Activated CD4-positive, alpha-beta T cell treated with anti-CD3 and anti-CD28 coated beads, Interleukin-2, Interleukin-4, amounts not matched to agents 100 ng/mL and 50 ng/mL, durations not matched to agents 16 hours and 8 hours (primary cell): ENCODE measurements around the gene NEU4.
A peak's percentile ranks its signal among the peaks of the same experiment; 100 is the strongest.
"Not testable (repeated sequence)": the region's sequence is repeated elsewhere in the genome, so short reads cannot be mapped to it uniquely, and the experiment has no call there.

ENCODE experiments used
- DNase-seq: peaks from one replicate; pipeline ENCODE4 v3.0.0-alpha.2; 2020; ENCODE audit warnings: low spot score

Gene NEU4

DNA sequence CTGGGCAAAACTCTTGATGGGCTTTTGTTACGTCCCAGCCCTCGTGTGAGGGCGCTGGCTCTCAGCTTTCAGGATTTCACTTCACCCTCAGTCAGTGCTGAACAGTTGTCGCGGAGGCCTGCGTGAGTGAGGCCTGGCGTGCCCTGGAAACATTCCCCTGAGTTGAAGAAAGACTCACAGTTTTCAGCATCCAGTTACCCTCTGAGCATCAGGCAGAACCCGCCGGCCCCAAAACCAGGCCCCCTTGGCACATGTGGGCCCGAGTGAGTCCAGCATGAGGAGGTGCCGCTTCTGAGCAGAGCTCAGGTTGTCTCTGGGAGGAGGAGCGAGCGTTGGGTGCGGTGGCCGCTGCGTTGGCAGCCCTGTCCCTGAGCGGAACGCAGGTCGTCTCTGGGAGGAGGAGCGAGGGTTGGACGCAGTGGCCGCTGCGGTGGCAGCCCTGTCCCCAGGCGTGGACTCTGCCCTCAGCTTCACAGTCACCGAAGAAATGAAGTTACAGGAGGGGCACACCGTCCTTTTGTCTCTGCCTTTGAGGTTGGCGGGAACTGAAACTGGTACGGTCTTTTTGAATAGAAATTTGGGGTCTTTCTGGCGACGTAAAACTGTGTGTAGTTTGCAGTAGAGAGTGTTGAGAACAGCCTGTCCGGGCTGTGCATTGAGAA, at the start of gene NEU4:
Gene NEU4 (plus strand): TSS at position 473 of the 662 bp plus-strand sequence. CDS start 5,292 bp downstream, outside the sequence.
- no peak for DNase-seq

DNA sequence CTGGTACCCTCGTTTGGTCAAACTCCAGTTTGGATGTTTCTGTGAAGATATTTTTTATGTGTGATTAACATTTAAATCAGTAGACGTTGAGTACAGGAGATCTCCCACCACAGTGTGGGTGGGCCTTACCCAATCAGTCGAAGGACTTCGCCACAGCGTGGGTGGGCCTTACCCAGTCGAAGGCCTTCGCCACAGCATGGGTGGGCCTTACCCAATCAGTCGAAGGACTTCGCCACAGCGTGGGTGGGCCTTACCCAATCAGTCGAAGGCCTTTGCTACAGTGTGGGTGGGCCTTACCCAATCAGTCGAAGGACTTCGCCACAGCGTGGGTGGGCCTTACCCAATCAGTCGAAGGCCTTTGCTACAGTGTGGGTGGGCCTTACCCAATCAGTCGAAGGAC, 49.1 kb upstream of the NEU4 start:
- not testable (repeated sequence) for DNase-seq

DNA sequence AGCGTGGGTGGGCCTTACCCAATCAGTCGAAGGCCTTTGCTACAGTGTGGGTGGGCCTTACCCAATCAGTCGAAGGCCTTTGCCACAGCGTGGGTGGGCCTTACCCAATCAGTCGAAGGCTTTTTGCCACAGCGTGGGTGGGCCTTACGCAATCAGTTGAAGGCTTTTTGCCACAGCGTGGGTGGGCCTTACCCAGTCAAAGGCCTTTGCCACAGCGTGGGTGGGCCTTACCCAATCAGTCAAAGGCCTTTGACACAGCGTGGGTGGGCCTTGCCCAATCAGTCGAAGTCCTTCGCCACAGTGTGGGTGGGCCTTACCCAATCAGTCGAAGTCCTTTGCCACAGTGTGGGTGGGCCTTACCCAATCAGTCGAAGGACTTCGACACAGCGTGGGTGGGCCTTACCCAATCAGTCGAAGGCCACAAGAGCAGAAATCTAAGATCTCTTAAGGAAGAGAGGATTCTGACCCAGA, 48.7 kb upstream of the NEU4 start:
- no peak for DNase-seq

DNA sequence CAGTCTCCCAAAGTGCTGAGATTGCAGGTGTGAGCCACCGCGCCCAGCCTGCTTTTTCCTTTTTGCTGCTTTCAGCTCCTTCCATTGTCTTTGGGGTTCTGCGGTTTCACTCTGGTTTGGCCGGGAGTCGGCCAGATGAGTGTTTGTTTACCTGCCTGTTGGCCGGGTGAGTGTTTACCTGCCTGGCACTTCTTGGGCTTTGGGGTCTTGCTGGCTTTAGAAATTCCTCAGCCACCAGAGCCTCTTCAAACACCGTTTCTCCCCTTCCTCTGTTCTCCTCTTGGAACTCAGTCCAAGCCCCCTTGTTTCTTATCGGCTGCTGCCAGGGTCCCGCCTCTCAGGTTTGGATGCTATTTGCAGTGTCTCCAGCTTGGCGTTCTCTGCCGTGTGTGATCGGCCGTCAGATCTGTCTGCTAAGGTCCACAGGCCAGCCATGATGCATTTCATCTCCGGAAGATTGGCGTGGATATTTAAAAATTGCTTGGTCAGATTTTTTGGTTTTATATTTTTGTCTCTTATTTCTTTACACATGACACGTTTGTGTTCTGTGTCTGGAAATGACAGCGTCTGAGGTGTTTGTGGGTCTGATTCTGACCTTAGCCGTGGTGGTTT, 46.6 kb upstream of the NEU4 start:
- DNase-seq: peak; percentile 36

DNA sequence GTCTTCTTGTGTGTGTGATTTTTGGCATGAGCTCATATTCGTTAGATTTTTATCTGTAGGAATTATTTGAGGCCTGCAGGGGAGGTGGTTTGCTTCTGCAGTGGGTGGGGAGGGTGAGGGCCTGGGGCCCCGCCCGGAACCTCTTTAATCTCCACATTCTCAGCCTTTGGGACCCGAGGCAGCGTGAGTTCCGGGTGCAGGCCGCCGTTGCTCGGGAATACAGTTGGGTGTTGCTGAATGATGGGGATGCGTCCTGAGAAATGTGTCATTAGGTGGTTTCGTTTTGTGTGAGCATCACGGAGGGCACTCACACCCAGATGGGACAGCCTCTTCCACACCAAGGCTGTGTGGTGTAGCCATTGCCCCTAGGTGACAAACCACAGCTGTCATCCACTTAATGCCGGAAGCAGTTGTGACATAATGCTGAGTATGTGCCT, 46.0 kb upstream of the NEU4 start:
- peak; percentile 93 for DNase-seq

DNA sequence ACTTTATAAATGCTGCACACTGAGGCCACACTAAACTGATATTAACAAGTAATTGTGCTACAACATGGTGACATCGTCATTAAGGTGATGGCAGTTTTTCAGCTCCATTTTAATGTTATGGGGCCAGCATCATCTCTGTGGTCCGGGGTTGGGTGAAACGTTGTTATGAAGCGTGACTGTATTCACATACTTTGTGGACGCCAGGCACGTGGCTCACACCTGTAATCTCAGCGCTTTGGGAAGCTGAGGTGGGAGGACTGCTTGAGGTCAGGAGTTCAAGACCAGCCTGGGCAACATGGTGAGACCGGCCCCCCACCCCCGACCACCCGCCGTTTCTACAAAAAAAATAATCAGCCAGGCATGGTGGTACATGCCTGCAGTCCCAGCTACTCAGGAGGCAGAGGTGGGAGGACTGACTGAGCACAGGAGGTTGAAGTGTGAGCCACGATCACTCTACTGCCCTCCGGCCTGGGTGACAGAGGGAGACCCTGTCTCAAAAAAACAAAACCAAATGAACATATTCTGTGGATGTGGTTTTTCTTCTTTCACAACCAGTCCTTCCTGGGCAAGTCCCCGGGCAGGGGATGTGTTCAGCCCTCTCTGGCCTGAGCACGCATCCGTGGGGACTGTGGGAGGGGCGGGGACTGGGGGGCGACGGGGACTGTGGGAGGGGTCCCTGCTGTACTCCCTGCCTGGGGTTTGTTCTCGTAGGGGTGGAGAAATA, 45.3 kb upstream of the NEU4 start:
- peak; percentile 52 for DNase-seq

DNA sequence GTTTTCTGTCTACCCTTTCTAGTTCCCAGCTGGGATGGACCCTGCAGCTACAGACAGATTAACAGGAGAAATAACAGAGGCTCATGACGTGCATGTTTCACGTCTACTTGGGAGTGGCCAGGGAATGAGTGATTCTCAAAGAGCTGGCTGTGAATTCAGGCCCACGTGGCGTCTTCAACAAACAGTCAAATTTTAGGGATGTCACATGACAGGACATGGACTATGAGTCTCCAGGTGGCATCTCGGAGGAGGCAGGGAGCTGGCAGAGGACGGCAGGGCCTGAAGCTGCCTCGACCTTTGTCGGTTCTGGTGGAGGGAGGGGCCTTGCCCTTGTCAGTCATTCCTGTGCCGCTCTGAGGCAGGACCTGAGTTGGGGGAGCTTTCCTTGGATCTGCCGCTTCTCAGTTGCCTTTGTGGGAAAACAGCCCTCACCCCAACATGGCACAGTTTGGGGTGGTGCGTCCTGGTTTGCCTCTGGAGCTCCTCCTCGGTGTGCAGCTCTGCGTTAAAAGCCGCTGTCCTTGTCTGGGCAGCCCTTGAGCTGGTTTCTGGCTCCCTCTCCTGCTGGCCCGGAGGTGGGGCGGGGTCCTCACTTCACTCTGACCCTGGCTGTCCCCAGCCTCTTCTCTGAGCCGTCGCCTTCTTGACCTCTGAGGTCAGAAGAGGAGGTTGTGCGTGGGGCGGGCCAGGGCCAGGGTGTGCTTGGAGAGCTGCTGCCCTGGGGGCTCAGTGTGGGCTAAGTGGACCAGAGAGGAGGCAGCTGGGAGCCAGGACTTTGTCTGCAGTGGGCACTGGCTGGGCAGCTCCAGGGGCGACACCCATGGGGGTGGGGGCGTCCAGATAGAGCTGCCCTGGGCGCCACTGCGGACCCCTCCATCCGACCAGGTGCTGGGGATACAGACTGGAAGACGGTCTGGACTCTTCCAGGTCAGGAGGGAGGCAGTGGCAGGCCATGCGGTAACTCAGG, 44.4 kb upstream of the NEU4 start:
- DNase-seq: peak; percentile 15

- DNase-seq: no peak
Measured at GRCh38 chr2:241767464-241768250, 41.3 kb upstream of the NEU4 start.

GRCh38 chr2:241768251-241768711, 40.7 kb upstream of the NEU4 start:
- DNase-seq: no peak

GRCh38 chr2:241768850-241769249, 40.1 kb upstream of the NEU4 start:
- DNase-seq: no peak

- no peak for DNase-seq
Measured at GRCh38 chr2:241769819-241770184, 39.2 kb upstream of the NEU4 start.

DNA sequence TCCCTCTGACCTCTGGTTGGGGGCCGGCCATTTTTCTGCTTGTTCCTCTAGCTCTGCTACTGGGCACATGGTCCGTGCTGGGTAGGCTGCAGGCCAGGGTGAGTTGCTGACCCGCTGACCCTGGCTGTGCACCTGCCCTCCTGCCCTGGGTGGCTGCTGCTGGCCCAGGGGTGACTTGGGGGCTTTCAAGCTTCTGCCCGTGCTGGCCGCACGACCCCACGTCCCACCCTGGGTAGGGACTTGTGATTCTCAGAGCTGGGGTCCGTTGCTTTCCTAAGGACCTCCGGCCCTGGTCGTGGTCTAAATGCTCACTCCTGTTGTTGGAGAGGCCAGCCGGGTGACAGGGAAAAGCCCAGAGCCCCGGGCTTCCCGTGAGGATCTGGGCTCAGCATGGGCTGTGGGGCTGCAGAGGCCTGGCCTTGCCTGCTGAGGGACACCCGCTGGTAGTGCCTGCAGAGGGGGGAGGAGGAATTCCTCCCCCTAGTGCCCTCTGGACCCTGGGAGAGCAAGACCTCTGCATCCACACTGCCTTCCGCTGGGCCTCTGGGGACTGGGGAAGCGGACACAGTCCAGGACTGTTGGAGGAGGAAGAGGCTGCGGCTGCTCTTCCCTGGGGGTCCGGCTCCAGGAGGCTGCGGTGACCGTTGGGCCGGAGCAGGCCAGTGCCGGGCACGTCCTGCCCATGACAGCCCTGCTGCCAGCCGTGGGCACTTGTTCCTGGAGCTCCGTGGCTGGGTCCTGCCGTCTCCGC, 38.6 kb upstream of the NEU4 start:
- no peak for DNase-seq

DNA sequence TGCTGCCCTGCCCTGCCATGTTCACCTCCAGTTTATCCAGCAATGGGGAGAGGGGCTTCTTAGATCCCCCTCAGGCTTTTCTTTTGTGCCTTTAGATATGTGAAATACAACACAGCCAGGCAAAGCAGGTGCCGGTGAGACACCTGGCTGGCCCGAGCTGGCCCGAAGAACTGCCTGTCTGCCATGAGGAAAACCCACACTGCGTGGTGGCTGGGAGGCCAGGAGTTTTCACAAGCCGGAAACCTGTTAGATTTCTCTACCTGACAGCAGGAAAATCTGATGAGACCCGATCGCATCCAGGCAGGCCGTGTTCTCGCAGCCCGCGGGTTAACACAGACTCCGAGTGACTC, 38.1 kb upstream of the NEU4 start:
- DNase-seq: no peak

DNA sequence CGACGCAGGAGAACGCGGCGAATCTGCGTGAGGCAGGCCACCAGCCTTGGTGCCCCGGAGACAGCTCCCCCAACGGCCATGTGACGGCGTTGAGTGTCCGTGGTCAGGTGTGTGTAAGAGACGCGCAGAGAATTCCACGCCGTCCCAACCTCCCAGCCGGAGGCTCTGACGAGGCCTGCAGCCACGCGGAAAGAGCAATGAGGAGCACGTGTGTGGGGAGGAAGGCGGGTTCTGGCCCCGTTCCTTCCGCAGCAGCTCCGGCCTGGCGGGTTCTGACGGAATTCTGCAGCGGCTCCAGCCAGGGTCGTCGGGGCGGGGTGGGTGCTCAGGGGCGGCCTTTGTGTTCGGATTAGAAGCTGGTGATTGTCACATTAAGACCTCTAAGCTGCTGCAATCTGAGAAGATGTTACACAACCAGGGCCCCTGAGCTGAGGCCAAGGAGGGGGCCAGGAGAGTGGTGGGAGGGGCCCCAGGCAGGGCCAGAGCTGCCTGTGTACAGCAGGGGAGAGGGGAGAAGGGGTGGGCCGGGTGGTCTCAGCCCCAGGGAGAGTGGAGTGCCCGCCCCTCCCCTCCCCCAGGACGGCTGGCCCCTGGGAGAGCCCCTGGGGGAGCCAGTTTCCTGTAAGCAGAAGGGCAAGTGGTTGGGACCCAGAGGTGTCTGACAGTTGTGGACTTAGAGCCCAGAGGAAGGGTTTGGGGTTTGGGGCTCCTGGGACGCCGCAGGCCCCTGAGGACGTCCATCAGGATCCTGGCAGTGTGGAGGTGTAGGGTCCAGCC, 37.5 kb upstream of the NEU4 start:
- DNase-seq: no peak

DNA sequence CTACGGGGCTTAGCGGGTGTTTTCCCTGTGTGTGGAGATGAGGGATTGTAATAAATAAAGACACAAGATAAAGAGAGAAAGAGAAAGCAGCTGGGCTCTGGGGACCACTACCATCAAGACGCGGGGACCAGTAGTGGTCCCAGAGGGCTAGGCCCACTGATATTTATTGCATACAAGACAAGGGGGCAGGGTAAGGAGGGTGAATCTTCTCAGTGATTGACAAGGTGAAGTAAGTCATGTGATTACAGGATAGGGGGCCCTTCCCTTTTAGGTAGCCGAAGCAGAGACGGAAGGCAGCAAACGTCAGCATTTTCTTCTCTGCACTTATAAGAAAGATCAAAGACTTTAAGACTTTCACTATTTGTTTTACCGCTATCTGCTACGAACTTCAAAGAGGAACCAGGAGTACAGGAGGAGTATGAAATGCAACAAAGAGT, 36.9 kb upstream of the NEU4 start:
- peak; percentile 50 for DNase-seq

DNA sequence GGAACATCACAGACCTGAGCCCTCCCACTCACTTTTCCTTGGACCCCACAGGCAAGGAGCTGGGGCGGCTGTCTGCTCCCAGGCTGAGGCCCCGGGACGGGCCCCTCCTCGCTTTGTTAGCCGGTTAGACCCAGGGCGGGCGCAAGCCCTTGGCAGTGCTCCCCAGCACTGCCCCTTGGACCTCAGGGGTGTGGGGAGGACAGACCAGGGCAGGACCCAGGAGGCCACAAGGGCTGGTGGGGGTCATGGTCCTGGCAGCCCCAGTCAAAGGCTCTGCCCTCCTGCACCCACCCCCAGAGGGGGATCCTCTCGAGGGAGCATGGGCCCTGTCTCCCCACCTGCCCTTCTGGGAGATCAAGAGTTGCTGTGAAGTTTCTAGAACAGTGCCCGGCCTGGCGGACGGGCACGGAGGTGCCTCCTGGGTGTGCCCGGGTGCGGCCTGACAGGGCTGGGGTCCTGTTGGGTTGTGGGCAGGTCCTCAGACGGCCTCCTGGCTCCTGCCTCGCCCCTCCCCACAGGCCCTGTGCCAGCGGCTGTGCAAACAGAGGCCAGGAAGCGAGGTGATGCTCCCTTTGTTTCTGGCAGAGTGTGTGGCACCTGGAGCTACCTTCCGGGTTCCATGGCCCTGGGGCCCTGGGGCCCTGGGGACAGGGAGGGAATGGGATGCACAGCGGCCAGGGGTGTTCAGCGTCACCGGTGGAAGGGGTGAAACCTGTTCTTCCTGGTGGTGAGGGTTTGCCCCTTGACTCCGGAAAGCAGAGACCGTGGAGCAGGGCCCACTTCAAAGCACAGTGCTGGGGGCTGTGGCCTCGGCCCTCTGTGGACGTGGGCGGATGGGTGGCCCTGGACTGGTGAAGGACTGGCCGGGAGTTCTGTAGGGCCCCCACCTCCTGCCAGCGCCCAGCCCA, 35.2 kb upstream of the NEU4 start:
- no peak for DNase-seq

- no peak for DNase-seq
Measured at GRCh38 chr2:241774419-241775222, 34.4 kb upstream of the NEU4 start.
